ENCODE data around the gene GTPBP1. TPM values are rescaled to one million over a fixed set of nuclear protein-coding genes. Genes with fewer than 3 reads are reported as not detected.

The GTPBP1 gene
- total RNA-seq, 1 donor from 2014 or later: 74.4 TPM

DNA sequence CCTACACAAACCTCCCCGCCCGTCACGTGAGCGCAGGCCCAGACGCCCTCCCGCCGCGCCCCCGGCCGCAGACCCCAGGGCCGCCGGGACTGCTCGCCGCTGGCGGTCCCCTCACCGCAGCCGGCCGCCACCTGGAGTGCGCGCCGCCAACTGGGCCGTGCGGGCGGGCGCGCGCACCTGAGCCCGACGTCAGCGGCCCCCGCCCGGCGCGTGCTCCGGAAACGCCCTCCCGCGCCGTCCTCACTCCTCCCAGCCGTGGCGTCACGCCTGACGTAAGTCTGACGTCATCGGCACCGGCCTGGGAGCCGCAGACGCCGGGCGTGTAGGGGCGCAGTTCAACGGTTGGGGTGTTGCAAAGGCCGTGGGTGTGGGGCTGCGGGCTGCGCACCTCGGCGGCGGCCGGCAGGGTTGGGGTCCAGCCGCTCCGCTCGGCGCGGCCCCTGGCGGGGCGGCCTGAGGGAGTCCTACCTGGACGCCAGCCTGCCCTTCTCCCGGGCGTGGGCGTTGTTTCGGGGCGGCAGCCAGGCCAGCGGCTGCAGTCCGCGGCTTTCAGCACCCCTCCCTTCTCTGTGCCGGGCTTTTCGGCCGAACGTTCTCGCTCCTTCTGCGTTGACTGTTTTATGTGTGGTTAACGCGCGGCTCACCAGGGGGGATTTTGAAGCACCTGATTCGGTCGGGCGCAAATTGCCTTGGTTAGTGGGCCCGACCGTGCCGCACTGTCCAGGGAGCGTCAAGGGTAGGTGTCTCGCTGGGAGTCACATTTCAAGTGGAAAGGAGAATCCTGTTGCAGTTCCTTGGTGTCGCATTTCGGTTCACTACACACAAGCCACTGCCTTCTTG, 4.7 kb upstream of the GTPBP1 start, which contains the start of gene JOSD1:
TSS of gene JOSD1 (minus strand) at position 155 of the 840 bp plus-strand sequence. CDS start 956 bp downstream, outside the sequence.
- intact Hi-C loops (cut with micrococcal nuclease): loop anchor here (1.0 to 2.0 kb wide), 2 partner anchors 20 to 45 kb away; partner anchors contain the start of genes CBY1, FAM227A and TOMM22

DNA sequence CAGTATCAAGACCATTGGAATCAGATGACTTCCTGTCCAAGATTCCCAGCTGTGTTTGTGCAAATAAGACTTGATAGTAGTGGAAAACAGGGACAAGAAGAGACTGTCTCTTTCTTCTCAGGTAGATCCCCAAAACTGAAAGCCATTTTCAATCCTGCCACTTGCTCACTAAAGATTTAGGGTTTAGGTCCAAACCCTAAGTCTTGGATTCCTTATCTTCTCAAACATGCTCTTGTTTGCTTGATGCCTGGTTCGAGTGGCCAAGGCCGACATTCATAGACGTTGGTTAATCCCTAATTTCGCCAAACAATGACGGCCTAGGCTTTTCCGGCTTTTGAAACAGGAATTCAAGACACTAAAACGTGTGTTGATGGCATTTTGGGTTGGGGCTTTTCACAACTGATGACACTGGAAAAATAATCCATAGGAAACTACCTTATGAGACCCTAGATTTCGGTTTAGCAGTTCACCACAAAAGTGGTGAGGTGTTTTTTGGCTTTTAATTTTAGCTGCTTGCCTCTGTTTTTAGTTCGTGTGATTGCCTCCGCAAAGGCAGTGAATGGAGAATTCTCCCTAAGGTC, 1.0 kb upstream of the GTPBP1 start:
- intact Hi-C loops (cut with micrococcal nuclease): loop anchor here (1.0 to 5.0 kb wide), 4 partner anchors 50 to 614 kb away; partner anchors contain the start of genes DDX17, DMC1 and RPL3

DNA sequence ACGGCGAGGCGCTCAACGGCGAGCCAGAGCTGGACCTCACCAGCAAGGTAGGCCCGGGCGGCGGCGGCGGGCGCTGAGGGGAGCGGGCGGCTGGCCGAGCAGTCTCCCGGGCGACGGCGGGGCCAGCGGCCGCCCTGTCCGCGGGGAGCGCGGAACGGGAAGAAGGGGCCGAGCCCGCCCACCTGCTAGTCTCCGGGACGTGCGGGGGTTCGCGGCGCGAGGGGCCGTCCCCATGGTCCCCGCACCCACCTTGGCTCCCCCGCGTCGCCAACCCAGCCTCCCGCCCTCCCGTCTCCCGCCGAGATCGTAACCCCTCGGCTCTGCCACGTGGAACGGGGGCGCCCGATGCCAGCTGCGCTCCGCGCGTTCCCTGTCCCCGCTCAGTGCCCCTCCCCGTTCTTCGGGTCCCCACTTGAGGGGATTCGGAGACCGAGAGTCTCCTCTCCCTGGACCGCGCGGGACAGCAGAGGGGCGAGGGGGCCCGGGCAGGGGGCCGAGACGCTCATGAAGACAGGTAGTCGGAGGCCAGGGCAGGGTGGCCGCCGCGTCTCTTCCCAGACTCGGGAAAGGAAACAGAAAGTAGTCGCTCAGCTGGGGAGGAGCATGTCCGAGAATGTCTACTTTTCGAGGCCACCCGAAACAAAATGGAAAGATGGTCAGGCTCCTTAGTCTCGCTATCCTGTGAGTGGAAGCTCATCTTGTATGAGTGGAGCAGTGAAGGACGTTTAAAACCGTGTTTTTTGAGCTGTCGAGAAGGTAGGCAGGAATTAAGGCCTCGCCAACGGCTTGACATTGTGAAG, 557 bp downstream of the GTPBP1 start:
- intact Hi-C loops (cut with micrococcal nuclease): loop anchor here (5.0 kb wide), 1 partner anchor 134 kb away; the partner anchor contains the start of gene DMC1

DNA sequence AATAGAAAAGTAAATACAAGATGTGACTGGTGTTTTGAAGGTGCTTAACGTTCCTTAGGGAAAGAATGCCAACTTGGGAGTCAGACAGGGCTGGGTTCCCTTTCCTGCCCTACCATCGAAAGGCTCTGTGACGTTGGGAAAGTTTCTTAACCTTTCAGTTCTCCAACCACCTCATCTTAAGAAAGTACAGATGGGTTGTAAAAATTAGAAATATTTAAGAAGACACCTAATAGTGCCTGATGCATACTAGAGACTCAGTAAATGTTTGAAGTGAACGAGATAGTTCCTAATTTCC, 1.1 kb downstream of the GTPBP1 start:
- intact Hi-C loops (cut with micrococcal nuclease): loop anchor here (5.0 kb wide), 1 partner anchor 135 kb away; the partner anchor contains the start of gene DMC1

DNA sequence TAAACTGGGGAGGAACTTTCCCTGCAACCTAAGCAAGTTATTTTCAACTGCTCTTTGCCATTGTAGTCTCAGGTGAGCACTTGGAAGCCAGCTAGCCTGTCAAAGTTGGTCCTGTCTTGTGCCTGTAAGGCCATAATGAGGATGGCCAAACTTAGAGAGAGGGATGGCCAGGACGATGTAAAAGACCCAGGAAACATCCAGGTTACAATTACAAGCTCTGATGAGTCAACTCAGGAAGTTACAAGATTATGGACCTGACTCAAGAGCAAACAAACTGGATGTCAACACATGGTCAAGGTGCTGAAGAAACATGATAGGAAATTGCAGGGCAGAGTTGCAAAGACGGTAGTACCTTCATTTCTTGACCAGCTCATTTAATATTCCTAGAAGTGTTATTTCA, 1.6 kb downstream of the GTPBP1 start:
- intact Hi-C loops (cut with micrococcal nuclease): loop anchor here (5.0 kb wide), 1 partner anchor 135 kb away; the partner anchor contains the start of gene DMC1

DNA sequence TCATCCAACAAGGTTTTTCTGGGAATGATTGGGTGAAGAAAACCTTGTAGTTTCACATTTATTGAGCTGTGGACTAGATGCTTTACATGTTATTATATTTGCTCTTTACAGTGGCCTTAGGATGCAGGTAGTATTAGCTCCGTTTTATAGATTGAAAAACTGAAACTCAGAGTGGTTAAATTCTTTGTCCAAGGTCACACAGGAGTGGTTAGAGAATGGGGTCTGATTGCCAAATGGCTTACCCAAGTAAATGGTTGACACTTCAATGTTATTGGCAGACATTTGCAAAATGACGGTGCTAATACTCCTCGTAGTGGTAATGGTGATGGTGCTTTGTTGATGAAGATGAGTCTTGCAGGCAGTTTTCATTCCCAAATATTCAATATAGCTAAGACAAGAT, 2.2 kb downstream of the GTPBP1 start:
- intact Hi-C loops (cut with micrococcal nuclease): loop anchor here (5.0 kb wide), 1 partner anchor 136 kb away; the partner anchor contains the start of gene DMC1

DNA sequence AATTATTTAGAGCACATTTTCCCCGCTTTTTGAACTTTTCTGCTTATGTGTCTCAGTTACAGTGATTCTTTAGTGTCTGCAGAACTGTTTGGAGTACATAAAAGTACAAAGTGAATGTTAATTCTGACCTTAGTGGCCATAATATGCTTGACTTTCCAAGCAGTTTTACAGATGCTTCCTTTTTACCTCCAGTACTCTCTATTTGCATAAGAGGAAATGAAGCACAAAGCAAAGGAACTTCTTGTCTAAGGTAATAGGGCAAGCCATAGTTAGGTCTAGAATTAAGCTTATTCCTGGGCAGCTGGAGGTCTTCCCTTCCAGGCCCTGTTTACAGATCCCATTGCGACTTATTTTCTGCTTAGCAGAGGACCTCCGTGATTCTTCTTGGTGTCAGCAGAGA, 3.6 kb downstream of the GTPBP1 start:
- intact Hi-C loops (cut with micrococcal nuclease): loop anchor here (5.0 kb wide), 1 partner anchor 137 kb away; the partner anchor contains the start of gene DMC1

DNA sequence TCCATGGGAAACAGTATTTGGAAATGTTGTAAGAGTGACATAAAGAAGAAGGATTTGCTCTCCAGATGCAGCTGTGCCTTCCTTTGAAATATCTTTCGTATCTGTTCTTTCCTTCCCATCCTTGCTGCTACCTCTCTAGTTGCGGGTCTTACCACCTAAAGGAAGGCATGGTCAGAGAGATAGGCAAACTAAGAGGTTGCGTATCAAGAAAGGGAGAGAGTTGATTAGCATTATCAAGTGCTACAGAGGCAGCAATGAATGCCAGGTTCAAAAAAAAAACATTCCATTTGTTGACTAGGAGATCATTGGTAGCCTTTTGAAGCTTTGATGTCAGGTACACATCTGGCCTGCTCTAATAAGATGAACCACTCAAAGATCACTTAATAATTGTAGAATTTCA, 4.6 kb downstream of the GTPBP1 start:
- intact Hi-C loops (cut with micrococcal nuclease): no loop called here

DNA sequence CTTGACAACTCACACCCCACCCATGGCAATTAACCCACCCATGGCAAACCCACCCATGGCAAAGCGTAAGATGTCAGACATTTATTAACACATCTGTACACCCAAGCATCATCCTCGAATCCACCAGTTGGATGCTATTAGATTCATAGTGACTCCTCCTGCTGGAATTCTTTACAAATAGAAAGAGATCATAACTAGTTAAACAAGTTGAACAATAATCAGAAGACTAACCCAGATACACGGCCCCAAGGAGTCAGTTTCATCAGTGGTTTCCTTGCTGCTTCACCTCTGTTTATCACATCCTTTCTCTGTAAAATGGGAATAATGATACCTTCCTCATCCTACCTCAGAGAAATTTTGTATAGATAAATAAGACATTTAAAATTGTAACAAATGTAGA, 5.1 kb downstream of the GTPBP1 start:
- intact Hi-C loops (cut with micrococcal nuclease): no loop called here

DNA sequence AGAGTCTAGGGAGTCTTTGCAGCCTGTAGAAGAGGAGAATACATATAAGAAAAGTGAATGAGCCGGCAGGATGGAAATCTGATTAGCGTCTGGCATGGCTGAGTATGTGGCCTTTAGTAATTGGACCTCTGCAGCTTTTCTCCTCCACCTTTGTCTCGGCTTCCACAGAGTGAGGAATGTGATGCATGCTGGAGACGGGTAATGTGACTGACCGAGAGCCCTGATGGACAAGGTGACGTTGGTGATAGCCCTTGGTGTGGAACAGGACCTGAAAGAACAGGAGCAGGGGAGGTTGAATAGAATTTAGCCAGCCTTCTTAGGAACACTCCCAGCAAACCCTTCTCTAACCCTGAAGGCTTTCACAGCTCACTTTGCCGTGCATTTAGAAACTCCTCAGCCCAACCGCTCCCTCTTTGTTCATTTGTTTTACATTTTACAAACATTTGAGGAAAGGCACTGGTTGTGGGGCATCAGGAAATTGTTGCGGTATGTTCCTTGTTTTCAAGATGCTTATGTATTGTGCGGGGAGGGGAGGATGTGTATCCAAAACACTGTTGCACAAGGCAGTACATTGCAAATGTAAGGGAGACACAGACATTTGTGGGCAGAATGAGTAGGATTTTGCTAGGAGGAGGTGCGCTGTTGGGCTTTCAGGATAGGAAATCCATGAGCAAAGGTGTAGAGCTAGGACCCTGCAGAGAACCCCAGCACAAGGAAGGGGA, 6.9 kb downstream of the GTPBP1 start:
- intact Hi-C loops (cut with micrococcal nuclease): no loop called here

DNA sequence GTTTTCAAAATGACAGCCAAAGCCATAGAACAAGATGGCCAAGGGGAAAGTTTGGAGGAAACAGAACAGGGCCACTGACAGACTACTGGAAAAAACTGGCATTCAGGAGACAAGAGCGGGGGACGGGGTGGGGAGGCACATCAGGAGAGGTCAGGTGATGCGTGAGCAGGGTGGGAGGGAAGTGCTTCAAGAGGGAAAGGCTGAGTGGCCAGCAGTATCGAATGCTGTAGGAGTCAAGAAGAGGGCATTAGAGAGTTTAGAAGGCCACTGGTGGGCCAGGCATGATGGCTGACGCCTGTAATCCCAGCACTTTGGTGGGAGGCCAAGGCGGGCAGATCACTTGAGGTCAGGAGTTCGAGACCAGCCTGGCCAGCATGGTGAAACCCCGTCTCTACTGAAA, 8.2 kb downstream of the GTPBP1 start:
- intact Hi-C loops (cut with micrococcal nuclease): no loop called here

DNA sequence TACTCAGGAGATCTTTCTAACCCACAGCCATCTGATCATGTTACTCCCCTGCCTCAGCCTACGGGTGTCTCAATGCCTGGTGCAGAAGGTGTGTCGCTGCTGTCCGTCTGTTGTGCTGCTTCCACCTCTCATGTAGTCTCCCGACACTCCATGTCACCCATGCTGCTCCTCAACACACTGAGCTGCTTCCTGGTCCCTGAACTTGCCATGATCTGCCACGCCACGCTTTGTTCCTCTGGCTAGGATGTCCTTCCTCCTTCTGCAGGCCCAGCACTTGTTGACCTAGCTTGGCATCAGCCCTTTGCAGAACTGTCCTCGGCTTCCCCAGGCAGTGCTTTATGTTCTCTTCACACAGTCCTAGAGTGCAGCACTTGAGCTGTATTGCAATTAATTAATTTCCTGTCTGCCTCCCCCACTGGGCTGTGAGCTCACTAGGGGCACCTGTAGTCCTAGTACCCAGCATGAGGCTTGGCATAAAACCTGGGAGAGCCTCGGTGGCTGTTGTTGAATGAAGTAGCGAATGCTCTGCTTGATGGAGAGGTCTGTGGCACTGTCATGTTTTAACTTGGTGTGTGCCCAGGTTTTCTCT, 9.5 kb downstream of the GTPBP1 start:
- intact Hi-C loops (cut with micrococcal nuclease): no loop called here

DNA sequence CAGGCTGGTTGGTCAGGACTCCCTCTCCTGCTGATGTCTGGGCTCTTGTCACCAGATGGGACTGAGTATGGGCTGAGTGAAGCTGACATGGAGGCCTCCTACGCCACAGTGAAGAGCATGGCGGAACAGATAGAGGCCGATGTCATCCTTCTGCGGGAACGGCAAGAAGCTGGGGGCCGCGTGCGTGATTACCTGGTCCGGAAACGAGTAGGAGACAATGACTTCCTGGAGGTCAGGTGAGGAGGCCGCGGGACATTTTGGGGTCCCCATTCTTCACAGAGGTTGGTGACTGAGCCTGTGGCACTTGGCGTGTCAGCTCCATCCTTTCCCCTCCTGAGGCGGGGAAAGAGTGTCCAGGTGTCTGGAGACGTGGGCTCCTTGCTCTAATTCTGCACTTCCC, 10.1 kb downstream of the GTPBP1 start:
- intact Hi-C loops (cut with micrococcal nuclease): no loop called here

DNA sequence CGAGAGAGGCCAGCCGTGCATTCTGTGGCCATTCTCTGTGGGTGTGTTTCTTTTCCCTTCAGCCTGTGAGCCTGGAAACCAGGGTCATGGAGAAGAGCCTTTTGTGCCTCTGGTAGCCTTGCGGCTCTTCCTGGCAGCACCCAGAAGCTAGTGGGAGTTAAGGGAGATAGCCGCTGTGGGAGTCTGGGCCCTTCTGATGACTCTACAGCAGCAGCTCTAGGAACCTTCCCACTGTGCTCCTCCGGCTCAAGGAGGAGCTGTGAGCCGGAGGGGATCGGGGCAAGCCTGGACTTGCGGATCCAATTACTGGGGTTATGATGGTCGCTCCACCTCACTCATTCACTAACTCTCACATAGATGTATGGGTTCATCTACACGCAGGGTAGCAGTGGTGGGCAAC, 10.5 kb downstream of the GTPBP1 start:
- intact Hi-C loops (cut with micrococcal nuclease): no loop called here

DNA sequence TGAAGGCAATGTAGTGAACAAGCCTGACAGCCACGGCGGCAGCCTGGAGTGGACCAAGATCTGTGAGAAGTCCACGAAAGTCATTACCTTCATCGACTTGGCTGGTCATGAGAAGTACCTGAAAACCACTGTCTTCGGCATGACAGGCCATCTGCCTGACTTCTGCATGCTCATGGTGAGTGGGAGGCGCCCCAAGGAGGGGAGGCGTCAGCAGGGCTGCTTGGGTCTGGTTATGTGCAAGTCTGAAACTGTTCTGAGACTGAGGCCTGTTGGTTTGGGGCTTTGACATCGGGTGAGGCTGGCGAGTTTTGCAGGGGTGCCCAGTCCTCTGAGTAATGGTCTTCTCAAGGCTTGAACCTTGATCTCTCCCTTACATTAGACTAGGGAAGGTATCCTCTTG, 11.1 kb downstream of the GTPBP1 start:
- intact Hi-C loops (cut with micrococcal nuclease): no loop called here

DNA sequence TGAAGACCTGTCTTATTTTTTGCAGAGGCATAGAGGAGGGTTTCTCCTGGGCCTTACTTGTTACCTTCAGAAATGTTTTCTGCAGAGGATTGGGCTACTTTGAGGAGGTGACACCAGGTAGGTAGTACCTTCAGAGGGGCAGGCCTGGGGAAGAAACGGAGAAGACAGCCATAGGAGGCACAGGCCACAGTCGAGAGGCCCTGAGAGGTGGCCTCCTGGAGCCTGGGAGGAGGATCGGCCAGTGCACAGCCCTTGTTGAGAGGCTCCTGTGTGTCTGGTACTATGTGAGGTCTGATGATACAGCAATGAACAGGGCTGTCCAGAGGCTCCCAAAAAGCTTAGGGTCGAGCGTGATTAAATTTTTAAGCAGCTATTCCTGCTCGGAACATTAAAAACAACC, 11.5 kb downstream of the GTPBP1 start:
- intact Hi-C loops (cut with micrococcal nuclease): no loop called here

DNA sequence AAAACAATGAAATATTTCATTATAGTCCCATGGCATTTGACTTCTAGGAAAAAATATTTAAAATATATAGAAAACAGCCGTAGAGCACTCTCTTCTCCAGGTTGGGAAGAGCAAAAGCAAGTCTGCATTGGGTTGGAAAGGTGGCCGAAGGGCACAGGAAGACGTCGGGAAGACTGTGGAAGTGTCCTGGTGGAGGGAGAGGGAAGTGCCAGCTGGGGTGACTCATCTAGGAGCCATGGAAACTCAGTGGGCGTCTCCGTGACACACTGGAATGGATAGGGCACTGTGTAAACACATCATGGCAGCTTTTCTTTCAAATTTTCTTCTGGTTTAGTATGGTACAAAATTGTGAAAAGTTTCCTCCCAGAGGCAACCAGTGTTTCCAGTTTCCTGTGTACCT, 12.7 kb downstream of the GTPBP1 start:
- intact Hi-C loops (cut with micrococcal nuclease): no loop called here

DNA sequence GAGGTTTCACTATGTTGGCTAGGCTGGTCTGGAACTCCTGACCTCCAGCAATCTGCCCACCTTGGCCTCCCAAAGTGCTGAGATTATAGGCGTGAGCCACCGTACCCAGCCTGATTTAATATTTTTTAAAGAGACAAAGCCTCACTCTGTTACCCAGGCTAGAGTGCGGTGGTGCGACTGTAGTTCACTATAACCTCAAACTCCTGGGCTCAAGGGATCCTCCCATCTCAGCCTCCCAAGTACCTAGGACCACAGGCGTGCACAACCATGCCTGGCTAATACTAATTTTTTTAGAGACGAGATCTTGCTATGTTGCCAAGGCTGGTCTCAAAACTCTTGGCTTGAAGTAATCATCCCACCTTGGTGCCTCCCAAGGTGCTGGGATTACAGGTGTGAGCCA, 13.5 kb downstream of the GTPBP1 start:
- intact Hi-C loops (cut with micrococcal nuclease): no loop called here

DNA sequence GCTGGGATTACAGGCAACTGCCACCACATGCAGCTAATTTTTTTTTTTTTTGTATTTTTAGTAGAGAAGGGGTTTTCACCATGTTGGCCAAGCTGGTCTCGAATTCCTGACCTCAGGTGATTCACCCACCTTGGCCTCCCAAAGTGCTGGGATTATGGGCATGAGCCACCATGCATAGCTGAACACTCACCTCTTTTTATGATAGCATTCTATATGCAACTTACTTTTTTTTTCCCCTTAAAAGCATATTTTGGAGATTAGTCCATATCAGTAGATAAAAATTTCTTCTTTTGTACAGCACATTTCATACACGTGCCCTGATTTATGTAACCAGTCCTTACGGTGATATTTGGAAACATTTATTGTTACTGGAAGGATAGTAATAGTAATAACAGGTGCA, 14.6 kb downstream of the GTPBP1 start:
- intact Hi-C loops (cut with micrococcal nuclease): no loop called here

DNA sequence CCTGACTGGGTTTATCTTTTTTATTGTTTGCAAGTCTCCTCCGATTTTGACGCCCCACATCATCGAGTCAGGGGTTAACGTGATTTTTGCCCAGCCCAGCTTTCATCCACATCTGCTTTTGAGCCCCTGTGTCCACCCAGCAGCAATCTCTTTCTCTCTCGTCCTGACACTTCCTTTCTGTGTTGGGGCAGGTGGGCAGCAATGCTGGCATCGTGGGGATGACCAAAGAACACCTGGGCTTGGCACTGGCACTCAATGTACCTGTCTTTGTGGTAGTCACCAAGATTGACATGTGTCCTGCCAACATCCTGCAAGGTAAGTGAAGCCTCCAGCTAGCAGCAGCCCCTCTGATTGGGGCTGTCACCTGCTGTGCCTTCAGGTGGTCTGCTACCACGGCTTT, 15.8 kb downstream of the GTPBP1 start:
- intact Hi-C loops (cut with micrococcal nuclease): no loop called here

DNA sequence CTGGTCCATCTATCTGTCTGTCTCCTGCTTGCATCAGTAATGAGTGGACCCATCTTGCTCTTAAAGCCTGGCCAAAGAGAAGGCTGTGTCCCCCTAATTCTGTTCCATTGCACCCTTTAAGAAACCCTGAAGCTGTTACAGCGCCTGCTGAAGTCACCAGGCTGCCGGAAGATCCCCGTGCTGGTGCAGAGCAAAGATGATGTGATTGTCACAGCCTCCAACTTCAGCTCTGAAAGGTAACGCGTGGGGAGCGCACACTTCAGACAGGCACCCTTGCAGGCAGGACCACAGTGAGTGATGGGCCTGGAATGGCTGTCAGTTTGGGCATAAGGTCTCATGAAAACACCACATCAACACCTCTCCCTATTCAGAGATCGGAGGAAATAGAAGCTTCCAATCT, 18.4 kb downstream of the GTPBP1 start:
- intact Hi-C loops (cut with micrococcal nuclease): no loop called here
